ENCODE results near the gene KCNJ3.
"Not testable (repeated sequence)": the region's sequence is repeated elsewhere in the genome, so short reads cannot be mapped to it uniquely, and the experiment has no call there.

Gene KCNJ3

GRCh38 chr2:154850532-154850931 is 152.0 kb downstream of the KCNJ3 start:
- DNase-seq = no peak

GRCh38 chr2:154855138-154855537 is 156.6 kb downstream of the KCNJ3 start:
- DNase-seq = no peak

DNA sequence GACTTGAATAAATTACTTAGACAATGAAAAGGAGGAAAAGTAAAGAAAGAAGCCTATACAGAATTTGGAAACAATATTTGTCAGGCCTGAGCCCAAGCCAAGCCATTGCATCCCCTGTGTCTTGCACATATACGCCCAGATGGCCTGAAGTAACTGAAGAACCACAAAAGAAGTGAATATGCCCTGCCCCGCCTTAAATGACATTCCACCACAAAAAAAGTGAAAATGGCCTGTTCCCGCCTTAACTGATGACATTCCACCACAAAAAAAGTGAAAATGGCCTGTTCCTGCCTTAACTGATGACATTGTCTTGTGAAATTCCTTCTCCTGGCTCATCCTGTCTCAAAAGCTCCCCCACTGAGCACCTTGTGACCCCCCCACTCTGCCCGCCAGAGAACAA is 168.7 kb downstream of the KCNJ3 start:
- not testable (repeated sequence) for DNase-seq

GRCh38 chr2:154875999-154876398 is 177.5 kb downstream of the KCNJ3 start:
- no peak for DNase-seq

GRCh38 chr2:154882725-154883124 is 184.2 kb downstream of the KCNJ3 start:
- no peak for DNase-seq

GRCh38 chr2:154886316-154886715 is 187.8 kb downstream of the KCNJ3 start:
- no peak for DNase-seq

DNA sequence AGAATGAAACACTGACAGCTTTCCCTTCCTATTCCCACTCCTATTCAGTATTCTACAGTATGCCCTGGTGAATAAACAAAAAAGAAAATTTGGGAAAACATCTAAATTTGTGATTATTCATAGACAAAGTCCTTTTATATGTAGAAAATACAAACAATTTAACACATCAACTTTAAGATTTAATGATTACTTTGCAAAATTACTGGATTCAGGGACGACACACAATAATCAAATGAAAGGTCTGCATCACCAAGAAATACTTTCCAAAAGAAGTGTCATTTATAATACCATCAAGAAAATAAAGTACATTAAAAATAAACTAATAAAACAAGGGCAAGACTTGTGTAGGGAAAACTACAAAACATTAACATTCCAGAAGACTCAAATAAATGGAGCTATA is 199.8 kb downstream of the KCNJ3 start:
- DNase-seq = no peak

DNA sequence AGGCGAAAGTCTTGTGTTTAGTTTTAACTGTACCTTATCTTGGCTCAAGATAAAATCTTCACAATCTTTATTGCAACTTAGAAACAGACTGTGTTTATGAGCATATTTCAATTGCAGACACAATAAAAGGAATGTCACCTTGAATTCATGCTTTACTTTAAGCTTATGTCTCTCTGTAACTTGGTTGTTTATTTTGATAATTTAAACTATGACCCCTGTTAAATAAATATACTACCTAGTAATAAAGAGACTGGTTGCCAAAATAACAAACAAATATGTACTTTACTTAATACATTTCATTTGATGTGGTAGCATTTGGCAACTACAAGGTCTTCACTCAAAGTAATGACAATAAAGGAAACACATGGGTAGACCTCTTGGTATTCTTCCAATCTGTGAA is 202.6 kb downstream of the KCNJ3 start:
- no peak for DNase-seq
